CD4-positive, alpha-beta T cell treated with Interleukin-6 at 100 ng/mL for 8 hours (primary cell): ENCODE results near the gene SIVA1.
"Not testable (repeated sequence)": the region's sequence is repeated elsewhere in the genome, so short reads cannot be mapped to it uniquely, and the experiment has no call there.

Experiments
- DNase-seq: peaks from one replicate; pipeline ENCODE4 v3.0.0-alpha.2; 2020; ENCODE audit warnings: mixed read lengths, low spot score

The SIVA1 gene

GRCh38 chr14:104734991-104735779, 17.8 kb upstream of the SIVA1 start:
- DNase-seq = no peak

GRCh38 chr14:104735830-104736642, 16.9 kb upstream of the SIVA1 start:
- DNase-seq = no peak

- DNase-seq = no peak
Observed at GRCh38 chr14:104738375-104739019, 14.4 kb upstream of the SIVA1 start.

GRCh38 chr14:104739026-104739425, 13.9 kb upstream of the SIVA1 start:
- DNase-seq = no peak

- DNase-seq = no peak
Observed at GRCh38 chr14:104739546-104740516, 13.1 kb upstream of the SIVA1 start.

- DNase-seq = no peak
Observed at GRCh38 chr14:104741108-104741802, 11.7 kb upstream of the SIVA1 start.

GRCh38 chr14:104741803-104742251, 11.1 kb upstream of the SIVA1 start:
- no peak for DNase-seq

GRCh38 chr14:104742586-104743455, 10.1 kb upstream of the SIVA1 start:
- no peak for DNase-seq

GRCh38 chr14:104743461-104744380, 9.2 kb upstream of the SIVA1 start:
- DNase-seq = no peak

- no peak for DNase-seq
Observed at GRCh38 chr14:104744484-104744883, 8.5 kb upstream of the SIVA1 start.

GRCh38 chr14:104745431-104745830, 7.5 kb upstream of the SIVA1 start:
- DNase-seq = no peak

GRCh38 chr14:104746071-104746545, 6.8 kb upstream of the SIVA1 start:
- DNase-seq = no peak

GRCh38 chr14:104746934-104747481, 5.9 kb upstream of the SIVA1 start:
- DNase-seq = no peak

GRCh38 chr14:104747876-104748275, 5.1 kb upstream of the SIVA1 start:
- DNase-seq = no peak

- DNase-seq = no peak
Observed at GRCh38 chr14:104749111-104749649, 3.8 kb upstream of the SIVA1 start.

- DNase-seq = no peak
Observed at GRCh38 chr14:104750056-104750752, 2.7 kb upstream of the SIVA1 start.

- DNase-seq = not testable (repeated sequence)
Observed at GRCh38 chr14:104750753-104751057, 2.2 kb upstream of the SIVA1 start.
